GM12878 (cell line): ENCODE data around the gene PACS1. TPM values are rescaled to one million over a fixed set of nuclear protein-coding genes. Genes with fewer than 3 reads are reported as not detected.

ENCODE experiments used
- ATAC-seq: fragments of 200-7000 bp; cut with Tn5 transposase; 3 replicates; pipeline ENCODE4 v1.9.1; 2020; ENCODE audit warnings: mild to moderate bottlenecking, moderate library complexity
- BruUV-seq: library from RNA; stranded (reverse); fragments of 400-500 nt; replicated peaks from 2 replicates; lab custom pipeline; 2021; lab: Mats Ljungman, UMichigan
- CTCF ChIA-PET: fragments of 300-600 bp; sonication (Branson Sonifier 250); formaldehyde crosslinking; extraction: SDS; loops from one replicate; lab custom pipeline; 2021; ENCODE audit warnings: inconsistent platforms; lab: Yijun Ruan, JAX
- POLR2A ChIA-PET: fragments of 350-600 bp; formaldehyde crosslinking; extraction: SDS; loops from one replicate; lab custom pipeline; 2021; ENCODE audit warnings: inconsistent platforms; lab: Charles Lee
- RAD21 ChIA-PET: fragments of 300-600 bp; sonication (Branson Sonifier 250); formaldehyde crosslinking; loops from one replicate; lab custom pipeline; 2023; ENCODE audit warnings: antibody characterized with exemption; ENCODE audit not compliant: unreplicated experiment; lab: Charles Lee
- SMC1A ChIA-PET: fragments of 300-600 bp; sonication (Branson Sonifier 250); formaldehyde crosslinking; loops from one replicate; lab custom pipeline; 2023; ENCODE audit not compliant: unreplicated experiment, uncharacterized antibody; lab: Charles Lee
- DNase-seq: peaks from one replicate; pipeline ENCODE4 v3.0.0-alpha.2; 2011; ENCODE audit warnings: low read depth, low spot score
- FAIRE-seq: peaks from 3 replicates; lab custom pipeline; 2011; peaks lifted over from hg19 to GRCh38; lab: Jason Lieb, UNC
- H2AFZ ChIP-seq: 2 replicates; pipeline ENCODE4 v1.6.0; 2011; ENCODE audit warnings: low read depth, low read length, control low read depth; ENCODE audit not compliant: control insufficient read depth
- H3K27ac ChIP-seq: 2 replicates; pipeline ENCODE4 v1.5.1; 2011; ENCODE audit warnings: control low read depth; ENCODE audit not compliant: control insufficient read depth, insufficient read depth
- H3K27me3 ChIP-seq, 2 experiments: replicated peaks in 1 of 2; 2 replicates each; pipeline versions ENCODE4 v1.6.0 to v1.6.1; 2011; ENCODE audit warnings: low read length in 1 of 2; ENCODE audit not compliant: control insufficient read depth in 2 of 2, insufficient read depth in 2 of 2
- H3K36me3 ChIP-seq, 2 experiments: 2 replicates each; pipeline ENCODE4 v1.5.1; 2011; ENCODE audit warnings: low read length in 1 of 2; ENCODE audit not compliant: control insufficient read depth in 2 of 2, insufficient read depth in 2 of 2
- H3K4me1 ChIP-seq: 2 replicates; pipeline ENCODE4 v1.6.1; 2011; ENCODE audit warnings: mild to moderate bottlenecking, low read length, moderate library complexity, mixed read lengths; ENCODE audit not compliant: control insufficient read depth, insufficient read depth
- H3K4me2 ChIP-seq: 2 replicates; pipeline ENCODE4 v1.6.0; 2011; ENCODE audit warnings: control low read depth; ENCODE audit not compliant: control insufficient read depth, insufficient read depth
- H3K4me3 ChIP-seq: fragments of 200-600 bp; sonication (generic); 2 replicates; pipeline ENCODE4 v1.5.1; 2016
- H3K79me2 ChIP-seq: 2 replicates; pipeline ENCODE4 v1.6.0; 2011; ENCODE audit warnings: low read length; ENCODE audit not compliant: control insufficient read depth, insufficient read depth
- H3K9ac ChIP-seq: 2 replicates; pipeline ENCODE4 v1.8.0; 2011; ENCODE audit warnings: low read length, control low read depth, mixed read lengths; ENCODE audit not compliant: control insufficient read depth, insufficient read depth
- H3K9me3 ChIP-seq: replicated peaks from 3 replicates; pipeline ENCODE4 v1.5.1; 2011; ENCODE audit warnings: mild to moderate bottlenecking, low read length; ENCODE audit not compliant: control insufficient read depth, insufficient read depth
- H4K20me1 ChIP-seq: 2 replicates; pipeline ENCODE4 v1.6.0; 2011; ENCODE audit not compliant: control insufficient read depth, insufficient read depth
- CBX3 ChIP-seq: fragments of 200-600 bp; sonication (generic); IDR thresholded peaks from 2 replicates; pipeline ENCODE4 v1.6.1; 2016; ENCODE audit warnings: low read depth, borderline replicate concordance
- CHD1 ChIP-seq: IDR thresholded peaks from 2 replicates; pipeline ENCODE4 v1.6.1; 2012; ENCODE audit warnings: low read depth, low read length, improper control_type of control experiment
- CREM ChIP-seq: IDR thresholded peaks from 2 replicates; pipeline ENCODE4 v1.6.1; 2014; ENCODE audit warnings: antibody characterized with exemption, low read depth
- GATAD2B ChIP-seq: fragments of 450-650 bp; conservative IDR thresholded peaks from 2 replicates; pipeline ENCODE4 v1.6.1; 2017; ENCODE audit warnings: low read depth, mild to moderate bottlenecking, moderate library complexity
- LARP7 ChIP-seq: fragments of 450-650 bp; IDR thresholded peaks from 2 replicates; pipeline ENCODE4 v1.6.1; 2017; ENCODE audit warnings: mild to moderate bottlenecking
- MTA2 ChIP-seq: fragments of 450-650 bp; IDR thresholded peaks from 2 replicates; pipeline ENCODE4 v1.6.1; 2016; ENCODE audit warnings: low read depth, mild to moderate bottlenecking, moderate library complexity
- NBN ChIP-seq: fragments of 450-650 bp; IDR thresholded peaks from 2 replicates; pipeline ENCODE4 v1.6.1; 2016
- PBX3 ChIP-seq: IDR thresholded peaks from 2 replicates; pipeline ENCODE4 v1.6.1; 2011; ENCODE audit warnings: mild to moderate bottlenecking, low read depth, low read length, moderate library complexity; ENCODE audit not compliant: insufficient replicate concordance
- RCOR1 ChIP-seq: conservative IDR thresholded peaks from 2 replicates; pipeline ENCODE4 v1.6.1; 2012; ENCODE audit warnings: low read depth, low read length, improper control_type of control experiment
- RUNX3 ChIP-seq: IDR thresholded peaks from 2 replicates; pipeline ENCODE4 v1.6.1; 2012; ENCODE audit warnings: low read length, inconsistent platforms
- STAT1 ChIP-seq: fragments of 450-650 bp; conservative IDR thresholded peaks from 2 replicates; pipeline ENCODE4 v1.6.1; 2014; ENCODE audit warnings: antibody characterized with exemption, mild to moderate bottlenecking
- YY1 ChIP-seq: IDR thresholded peaks from 2 replicates; pipeline ENCODE4 v1.6.1; 2011; ENCODE audit warnings: low read depth, mild to moderate bottlenecking, low read length
- WGBS: methylation state at CpG from one replicate; pipeline ENCODE4 v1.1.6; 2016; ENCODE audit warnings: low lambda C conversion rate; ENCODE audit not compliant: insufficient replicate concordance, insufficient coverage; ENCODE audit errors: missing lambda C conversion rate; 5-methylcytosine and 5-hydroxymethylcytosine counted together
- in situ Hi-C: fragments of 300-500 bp; cut with MboI; formaldehyde crosslinking; loops from 9 replicates; pipeline ENCODE4 v1.14.3; 2018; ENCODE audit warnings: mixed read lengths
- intact Hi-C: fragments of 100-400 bp; cut with micrococcal nuclease; formaldehyde crosslinking; loops from one replicate; pipeline ENCODE4 v1.14.2; 2022; ENCODE audit not compliant: unreplicated experiment
- polyA plus RNA-seq, 11 experiments: library from polyadenylated mRNA; depleted of rRNA in 4 of 11; unstranded in 6 of 11; stranded (reverse) in 5 of 11; fragments of >200 nt; fragmentation: Nextera tagmentation in 4 of 11; fragmentation: Illumina TruSeq in 1 of 11; extraction: Ambion mirVana in 4 of 11; extraction: Trizol in 1 of 11; gene quantifications; 1 replicate in 1 of 11; 2 replicates in 10 of 11; pipeline versions ENCODE4 v1.2.1 to v1.2.3, GENCODE V29; 2011 to 2016; ENCODE audit warnings: inconsistent platforms in 2 of 11, missing spikeins in 2 of 11, low read depth in 1 of 11
- total RNA-seq, 4 experiments: library from RNA; depleted of rRNA in 3 of 4; stranded (reverse); fragments of >200 nt in 3 of 4; fragmentation: Illumina TruSeq in 1 of 4; extraction: Trizol in 1 of 4; gene quantifications; 2 replicates each; pipeline versions ENCODE4 v1.2.1 to v1.2.3, GENCODE V29; 2013 to 2021
- TF ChIP-seq, protein P1 (sequence below): fragments of 450-650 bp; formaldehyde crosslinking; IDR thresholded peaks from 2 replicates; pipeline ENCODE4 v1.5.0; 2022; ENCODE audit warnings: mild to moderate bottlenecking, missing genetic modification characterization
- TF ChIP-seq, protein P2 (sequence below): fragments of 450-650 bp; IDR thresholded peaks from 2 replicates; pipeline ENCODE4 v1.6.1; 2017; ENCODE audit warnings: borderline replicate concordance

The PACS1 gene
- total and polyA plus RNA-seq, 10 of the 15 experiments (the other 5 are each of a cell fraction or from before 2014, with no cell fraction given), result 1.1 to 74.3 (median 17.9) TPM

DNA sequence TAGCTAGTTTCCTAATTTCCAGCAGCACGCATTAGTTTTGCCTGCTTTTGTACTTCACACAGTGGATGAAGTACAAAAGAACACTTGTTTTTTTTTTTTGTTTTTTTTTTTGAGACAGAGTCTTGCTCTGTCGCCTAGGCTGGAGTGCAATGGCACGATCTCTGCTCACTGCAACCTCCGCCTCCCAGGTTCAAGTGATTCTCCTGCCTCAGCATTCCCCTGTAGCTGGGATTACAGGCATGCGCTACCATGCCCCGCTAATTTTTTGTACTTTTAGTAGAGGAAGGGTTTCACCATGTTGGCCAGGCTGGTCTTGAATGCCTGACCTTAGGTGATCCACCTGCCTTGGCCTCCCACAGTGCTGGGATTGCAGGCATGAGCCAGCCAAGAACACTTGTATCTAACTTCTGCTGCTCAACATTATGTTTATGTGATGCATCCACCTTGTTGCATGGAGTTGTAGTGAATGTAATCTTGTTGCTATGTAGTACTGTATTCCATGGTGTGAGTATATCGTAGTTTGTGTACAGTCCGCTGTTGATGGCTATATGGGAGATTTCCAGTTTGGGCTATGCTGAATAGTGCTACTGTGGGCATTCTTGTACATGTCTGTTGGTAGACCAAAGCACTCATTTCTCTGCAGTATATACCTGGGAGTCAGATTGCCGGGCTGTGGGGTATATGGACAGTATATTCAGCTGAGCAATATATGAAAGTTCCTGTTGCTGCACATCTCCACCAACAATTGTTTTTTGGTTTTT, 17.3 kb downstream of the PACS1 start:
- intact Hi-C loops, result no loop called here
- ChIA-PET SMC1A (interaction anchor here (1.1 to 1.8 kb wide), 2 partner anchors 29 to 49 kb away, joined by 3 to 4 read pairs; no protein-coding TSS in a partner anchor), CTCF (interaction anchor here (0.5 kb wide), 1 partner anchor 241 kb away, joined by 3 read pairs; no protein-coding TSS in a partner anchor)
- no peak for DNase-seq
- in situ Hi-C loops, result no loop called here
- peaks cover 18% of the 10 kb centered on the region for H3K4me1 ChIP-seq
- 89% methylated on average over 9 of the region's 9 CpGs for WGBS
- H3K4me2 ChIP-seq, result peak overlapping the region; percentile 50; the same call in 1 of the 2 replicates
- ATAC-seq, result peak; percentile 46
- no peak for FAIRE-seq
- H3K9me3 ChIP-seq, result no peaks in the 10 kb centered on the region; the same call in 2 of the 3 replicates
- H3K4me3 ChIP-seq, result peak overlapping the region; percentile 0; the same call in 1 of the 2 replicates
- BruUV-seq, result no TSS peak
- H4K20me1 ChIP-seq, result no peaks in the 10 kb centered on the region; the same call in 1 of the 2 replicates
- peaks cover 64% of the 10 kb centered on the region for H3K79me2 ChIP-seq
- H3K9ac ChIP-seq, result no peak overlapping the region
- no peak for TF ChIP-seq LARP7
- no peak for TF ChIP-seq CREM
- no peak for TF ChIP-seq RUNX3
- TF ChIP-seq YY1, result no peak
- no peak for TF ChIP-seq CBX3
- TF ChIP-seq NBN, result no peak
- TF ChIP-seq, protein P1, sequence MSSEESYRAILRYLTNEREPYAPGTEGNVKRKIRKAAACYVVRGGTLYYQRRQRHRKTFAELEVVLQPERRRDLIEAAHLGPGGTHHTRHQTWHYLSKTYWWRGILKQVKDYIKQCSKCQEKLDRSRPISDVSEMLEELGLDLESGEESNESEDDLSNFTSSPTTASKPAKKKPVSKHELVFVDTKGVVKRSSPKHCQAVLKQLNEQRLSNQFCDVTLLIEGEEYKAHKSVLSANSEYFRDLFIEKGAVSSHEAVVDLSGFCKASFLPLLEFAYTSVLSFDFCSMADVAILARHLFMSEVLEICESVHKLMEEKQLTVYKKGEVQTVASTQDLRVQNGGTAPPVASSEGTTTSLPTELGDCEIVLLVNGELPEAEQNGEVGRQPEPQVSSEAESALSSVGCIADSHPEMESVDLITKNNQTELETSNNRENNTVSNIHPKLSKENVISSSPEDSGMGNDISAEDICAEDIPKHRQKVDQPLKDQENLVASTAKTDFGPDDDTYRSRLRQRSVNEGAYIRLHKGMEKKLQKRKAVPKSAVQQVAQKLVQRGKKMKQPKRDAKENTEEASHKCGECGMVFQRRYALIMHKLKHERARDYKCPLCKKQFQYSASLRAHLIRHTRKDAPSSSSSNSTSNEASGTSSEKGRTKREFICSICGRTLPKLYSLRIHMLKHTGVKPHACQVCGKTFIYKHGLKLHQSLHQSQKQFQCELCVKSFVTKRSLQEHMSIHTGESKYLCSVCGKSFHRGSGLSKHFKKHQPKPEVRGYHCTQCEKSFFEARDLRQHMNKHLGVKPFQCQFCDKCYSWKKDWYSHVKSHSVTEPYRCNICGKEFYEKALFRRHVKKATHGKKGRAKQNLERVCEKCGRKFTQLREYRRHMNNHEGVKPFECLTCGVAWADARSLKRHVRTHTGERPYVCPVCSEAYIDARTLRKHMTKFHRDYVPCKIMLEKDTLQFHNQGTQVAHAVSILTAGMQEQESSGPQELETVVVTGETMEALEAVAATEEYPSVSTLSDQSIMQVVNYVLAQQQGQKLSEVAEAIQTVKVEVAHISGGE, result no peak
- no peak for TF ChIP-seq GATAD2B
- no peak for TF ChIP-seq PBX3
- TF ChIP-seq STAT1, result no peak
- TF ChIP-seq CHD1, result no peak
- TF ChIP-seq MTA2, result no peak
- no peak for TF ChIP-seq RCOR1
- TF ChIP-seq, protein P2, sequence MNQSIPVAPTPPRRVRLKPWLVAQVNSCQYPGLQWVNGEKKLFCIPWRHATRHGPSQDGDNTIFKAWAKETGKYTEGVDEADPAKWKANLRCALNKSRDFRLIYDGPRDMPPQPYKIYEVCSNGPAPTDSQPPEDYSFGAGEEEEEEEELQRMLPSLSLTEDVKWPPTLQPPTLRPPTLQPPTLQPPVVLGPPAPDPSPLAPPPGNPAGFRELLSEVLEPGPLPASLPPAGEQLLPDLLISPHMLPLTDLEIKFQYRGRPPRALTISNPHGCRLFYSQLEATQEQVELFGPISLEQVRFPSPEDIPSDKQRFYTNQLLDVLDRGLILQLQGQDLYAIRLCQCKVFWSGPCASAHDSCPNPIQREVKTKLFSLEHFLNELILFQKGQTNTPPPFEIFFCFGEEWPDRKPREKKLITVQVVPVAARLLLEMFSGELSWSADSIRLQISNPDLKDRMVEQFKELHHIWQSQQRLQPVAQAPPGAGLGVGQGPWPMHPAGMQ, result no peak
- TF ChIP-seq, all 136 proteins: peak for 0
- H2AFZ ChIP-seq, result no peak overlapping the region
- H3K36me3 ChIP-seq, result peaks cover 0 to 9% of the 10 kb centered on the region in 2 experiments; a peak in 1 of 4 replicates
- no peak overlapping the region for H3K27ac ChIP-seq
- POLR2A ChIA-PET, result interaction anchor here (1.0 kb wide), 1 partner anchor 202 kb away, joined by 3 read pairs; the partner anchor contains the start of gene YIF1A
- RAD21 ChIA-PET, result interaction anchor here (1.2 kb wide), 1 partner anchor 29 kb away, joined by 4 read pairs; no protein-coding TSS in a partner anchor
- no peaks in the 10 kb centered on the region for H3K27me3 ChIP-seq
